OCI-LY3 (cell line): ENCODE results near the gene PDHX.

Source experiments
- EZH2phosphoT487 ChIP-seq: fragments of 200-600 bp; shearing (Covaris generic); IDR thresholded peaks from 2 replicates; pipeline ENCODE4 v1.6.1; 2018; ENCODE audit warnings: antibody characterized with exemption, mixed run types, low read depth
- TF ChIP-seq, protein P1 (sequence below): fragments of 200-600, 300-600 bp; sonication (generic); IDR thresholded peaks from 2 replicates; pipeline ENCODE4 v1.5.1; 2014; ENCODE audit warnings: antibody characterized with exemption, low read length, low read depth

DNA sequence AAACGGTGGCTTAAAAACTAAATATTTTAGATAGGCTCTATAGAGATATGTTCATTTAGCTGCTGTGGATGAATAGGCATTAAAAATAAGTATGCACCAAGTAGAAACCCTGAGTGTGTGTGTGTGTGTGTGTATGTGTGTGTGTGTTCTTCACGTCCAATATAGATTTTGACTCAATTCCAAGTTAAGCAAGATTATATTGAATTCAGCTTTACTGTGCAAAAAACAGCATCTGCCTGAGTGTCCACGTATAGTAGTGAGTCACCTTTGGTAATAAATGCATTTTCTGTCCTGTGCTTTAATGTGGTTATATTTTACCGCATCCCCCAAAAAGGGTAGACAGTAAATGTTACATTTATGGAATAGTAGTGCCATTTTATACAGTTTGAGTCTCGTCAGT lies 71.2 kb downstream of the PDHX start:
- TF ChIP-seq EZH2phosphoT487 = no peak
- TF ChIP-seq, protein P1, sequence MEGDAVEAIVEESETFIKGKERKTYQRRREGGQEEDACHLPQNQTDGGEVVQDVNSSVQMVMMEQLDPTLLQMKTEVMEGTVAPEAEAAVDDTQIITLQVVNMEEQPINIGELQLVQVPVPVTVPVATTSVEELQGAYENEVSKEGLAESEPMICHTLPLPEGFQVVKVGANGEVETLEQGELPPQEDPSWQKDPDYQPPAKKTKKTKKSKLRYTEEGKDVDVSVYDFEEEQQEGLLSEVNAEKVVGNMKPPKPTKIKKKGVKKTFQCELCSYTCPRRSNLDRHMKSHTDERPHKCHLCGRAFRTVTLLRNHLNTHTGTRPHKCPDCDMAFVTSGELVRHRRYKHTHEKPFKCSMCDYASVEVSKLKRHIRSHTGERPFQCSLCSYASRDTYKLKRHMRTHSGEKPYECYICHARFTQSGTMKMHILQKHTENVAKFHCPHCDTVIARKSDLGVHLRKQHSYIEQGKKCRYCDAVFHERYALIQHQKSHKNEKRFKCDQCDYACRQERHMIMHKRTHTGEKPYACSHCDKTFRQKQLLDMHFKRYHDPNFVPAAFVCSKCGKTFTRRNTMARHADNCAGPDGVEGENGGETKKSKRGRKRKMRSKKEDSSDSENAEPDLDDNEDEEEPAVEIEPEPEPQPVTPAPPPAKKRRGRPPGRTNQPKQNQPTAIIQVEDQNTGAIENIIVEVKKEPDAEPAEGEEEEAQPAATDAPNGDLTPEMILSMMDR = no peak
